ENCODE results near the gene PDLIM4.

DNA sequence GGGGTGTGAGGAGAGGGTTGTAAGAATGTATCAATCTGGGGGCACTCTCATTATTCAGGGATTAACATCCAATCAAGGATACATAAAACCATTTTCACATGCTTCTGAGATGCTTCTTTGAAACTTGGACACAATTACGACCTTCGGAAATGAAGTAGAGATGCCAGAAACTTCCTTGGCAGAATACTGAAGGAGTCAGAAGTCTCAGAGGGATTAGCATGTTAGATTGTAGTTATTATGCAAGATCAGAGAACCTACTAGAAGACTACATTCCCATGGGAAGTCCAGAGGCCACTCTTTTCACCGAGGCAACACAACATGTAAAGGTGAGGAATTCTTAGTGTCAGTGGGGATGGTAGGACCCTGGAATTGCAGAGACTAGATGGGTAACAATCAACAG is 31.6 kb downstream of the PDLIM4 start:
- TF ChIP-seq EZH2 (IDR thresholded peaks at IDR 0.05; ENCODE audit: low read depth, unreplicated experiment) (no peak), CTCF (conservative IDR thresholded peaks at IDR 0.05; ENCODE audit: low read depth in 2 of 2) (no peak), POLR2AphosphoS5 (IDR thresholded peaks at IDR 0.05; ENCODE audit: low read depth) (no peak), NANOG (IDR thresholded peaks at IDR 0.05; ENCODE audit: borderline replicate concordance) (no peak), JUNB (IDR thresholded peaks at IDR 0.05; ENCODE audit: unreplicated experiment) (no peak), ZNF331 (CRISPR knock-in tag; IDR thresholded peaks at IDR 0.05; ENCODE audit: low read depth) (no peak), REST (IDR thresholded peaks at IDR 0.05; ENCODE audit: unreplicated experiment) (no peak), EZH2phosphoT487 (IDR thresholded peaks at IDR 0.05; ENCODE audit: unreplicated experiment) (no peak), CREB1 (CRISPR knock-in tag; IDR thresholded peaks at IDR 0.05; ENCODE audit: low read depth) (no peak), STAT1 (IDR thresholded peaks at IDR 0.05; ENCODE audit: unreplicated experiment) (no peak), ZNF114 (CRISPR knock-in tag; IDR thresholded peaks at IDR 0.05) (no peak)
- TF ChIP-seq, protein P1, sequence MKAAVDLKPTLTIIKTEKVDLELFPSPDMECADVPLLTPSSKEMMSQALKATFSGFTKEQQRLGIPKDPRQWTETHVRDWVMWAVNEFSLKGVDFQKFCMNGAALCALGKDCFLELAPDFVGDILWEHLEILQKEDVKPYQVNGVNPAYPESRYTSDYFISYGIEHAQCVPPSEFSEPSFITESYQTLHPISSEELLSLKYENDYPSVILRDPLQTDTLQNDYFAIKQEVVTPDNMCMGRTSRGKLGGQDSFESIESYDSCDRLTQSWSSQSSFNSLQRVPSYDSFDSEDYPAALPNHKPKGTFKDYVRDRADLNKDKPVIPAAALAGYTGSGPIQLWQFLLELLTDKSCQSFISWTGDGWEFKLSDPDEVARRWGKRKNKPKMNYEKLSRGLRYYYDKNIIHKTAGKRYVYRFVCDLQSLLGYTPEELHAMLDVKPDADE (IDR thresholded peaks at IDR 0.05) = no peak
- TF ChIP-seq, protein P2, sequence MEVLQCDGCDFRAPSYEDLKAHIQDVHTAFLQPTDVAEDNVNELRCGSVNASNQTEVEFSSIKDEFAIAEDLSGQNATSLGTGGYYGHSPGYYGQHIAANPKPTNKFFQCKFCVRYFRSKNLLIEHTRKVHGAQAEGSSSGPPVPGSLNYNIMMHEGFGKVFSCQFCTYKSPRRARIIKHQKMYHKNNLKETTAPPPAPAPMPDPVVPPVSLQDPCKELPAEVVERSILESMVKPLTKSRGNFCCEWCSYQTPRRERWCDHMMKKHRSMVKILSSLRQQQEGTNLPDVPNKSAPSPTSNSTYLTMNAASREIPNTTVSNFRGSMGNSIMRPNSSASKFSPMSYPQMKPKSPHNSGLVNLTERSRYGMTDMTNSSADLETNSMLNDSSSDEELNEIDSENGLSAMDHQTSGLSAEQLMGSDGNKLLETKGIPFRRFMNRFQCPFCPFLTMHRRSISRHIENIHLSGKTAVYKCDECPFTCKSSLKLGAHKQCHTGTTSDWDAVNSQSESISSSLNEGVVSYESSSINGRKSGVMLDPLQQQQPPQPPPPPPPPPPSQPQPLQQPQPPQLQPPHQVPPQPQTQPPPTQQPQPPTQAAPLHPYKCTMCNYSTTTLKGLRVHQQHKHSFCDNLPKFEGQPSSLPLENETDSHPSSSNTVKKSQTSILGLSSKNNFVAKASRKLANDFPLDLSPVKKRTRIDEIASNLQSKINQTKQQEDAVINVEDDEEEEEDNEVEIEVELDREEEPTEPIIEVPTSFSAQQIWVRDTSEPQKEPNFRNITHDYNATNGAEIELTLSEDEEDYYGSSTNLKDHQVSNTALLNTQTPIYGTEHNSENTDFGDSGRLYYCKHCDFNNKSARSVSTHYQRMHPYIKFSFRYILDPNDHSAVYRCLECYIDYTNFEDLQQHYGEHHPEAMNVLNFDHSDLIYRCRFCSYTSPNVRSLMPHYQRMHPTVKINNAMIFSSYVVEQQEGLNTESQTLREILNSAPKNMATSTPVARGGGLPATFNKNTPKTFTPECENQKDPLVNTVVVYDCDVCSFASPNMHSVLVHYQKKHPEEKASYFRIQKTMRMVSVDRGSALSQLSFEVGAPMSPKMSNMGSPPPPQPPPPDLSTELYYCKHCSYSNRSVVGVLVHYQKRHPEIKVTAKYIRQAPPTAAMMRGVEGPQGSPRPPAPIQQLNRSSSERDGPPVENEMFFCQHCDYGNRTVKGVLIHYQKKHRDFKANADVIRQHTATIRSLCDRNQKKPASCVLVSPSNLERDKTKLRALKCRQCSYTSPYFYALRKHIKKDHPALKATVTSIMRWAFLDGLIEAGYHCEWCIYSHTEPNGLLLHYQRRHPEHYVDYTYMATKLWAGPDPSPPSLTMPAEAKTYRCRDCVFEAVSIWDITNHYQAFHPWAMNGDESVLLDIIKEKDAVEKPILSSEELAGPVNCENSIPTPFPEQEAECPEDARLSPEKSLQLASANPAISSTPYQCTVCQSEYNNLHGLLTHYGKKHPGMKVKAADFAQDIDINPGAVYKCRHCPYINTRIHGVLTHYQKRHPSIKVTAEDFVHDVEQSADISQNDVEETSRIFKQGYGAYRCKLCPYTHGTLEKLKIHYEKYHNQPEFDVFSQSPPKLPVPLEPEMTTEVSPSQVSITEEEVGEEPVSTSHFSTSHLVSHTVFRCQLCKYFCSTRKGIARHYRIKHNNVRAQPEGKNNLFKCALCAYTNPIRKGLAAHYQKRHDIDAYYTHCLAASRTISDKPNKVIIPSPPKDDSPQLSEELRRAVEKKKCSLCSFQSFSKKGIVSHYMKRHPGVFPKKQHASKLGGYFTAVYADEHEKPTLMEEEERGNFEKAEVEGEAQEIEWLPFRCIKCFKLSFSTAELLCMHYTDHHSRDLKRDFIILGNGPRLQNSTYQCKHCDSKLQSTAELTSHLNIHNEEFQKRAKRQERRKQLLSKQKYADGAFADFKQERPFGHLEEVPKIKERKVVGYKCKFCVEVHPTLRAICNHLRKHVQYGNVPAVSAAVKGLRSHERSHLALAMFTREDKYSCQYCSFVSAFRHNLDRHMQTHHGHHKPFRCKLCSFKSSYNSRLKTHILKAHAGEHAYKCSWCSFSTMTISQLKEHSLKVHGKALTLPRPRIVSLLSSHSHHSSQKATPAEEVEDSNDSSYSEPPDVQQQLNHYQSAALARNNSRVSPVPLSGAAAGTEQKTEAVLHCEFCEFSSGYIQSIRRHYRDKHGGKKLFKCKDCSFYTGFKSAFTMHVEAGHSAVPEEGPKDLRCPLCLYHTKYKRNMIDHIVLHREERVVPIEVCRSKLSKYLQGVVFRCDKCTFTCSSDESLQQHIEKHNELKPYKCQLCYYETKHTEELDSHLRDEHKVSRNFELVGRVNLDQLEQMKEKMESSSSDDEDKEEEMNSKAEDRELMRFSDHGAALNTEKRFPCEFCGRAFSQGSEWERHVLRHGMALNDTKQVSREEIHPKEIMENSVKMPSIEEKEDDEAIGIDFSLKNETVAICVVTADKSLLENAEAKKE (CRISPR knock-in tag; IDR thresholded peaks at IDR 0.05) = no peak

Measured in GM23338 (cell line).